Neural cell (in vitro differentiated cells): Measurements from ENCODE around the gene DPH6. TPM values are rescaled to one million over a fixed set of nuclear protein-coding genes. Genes with fewer than 3 reads are reported as not detected.

Source experiments
- H2AFZ ChIP-seq: fragments of 200-600, 300-800 bp; sonication (generic), shearing (Covaris generic); 2 replicates; pipeline ENCODE4 v1.6.0; 2014; ENCODE audit warnings: low read depth, mild to moderate bottlenecking, antibody characterized with exemption, low read length, moderate library complexity
- H3F3A ChIP-seq: fragments of 200-600 bp; shearing (Covaris generic); 2 replicates; pipeline ENCODE4 v1.6.1; 2016; ENCODE audit warnings: mild to moderate bottlenecking, moderate library complexity, mixed read lengths, antibody characterized with exemption, low read length; ENCODE audit not compliant: insufficient read depth, poor library complexity, severe bottlenecking
- H3K27ac ChIP-seq: fragments of 200-600, 300-800 bp; sonication (generic), shearing (Covaris generic); 2 replicates; pipeline ENCODE4 v1.5.1; 2014; ENCODE audit warnings: mild to moderate bottlenecking, low read length, moderate library complexity
- H3K27me3 ChIP-seq: fragments of 300-800, 200-600 bp; sonication (generic), shearing (Covaris generic); 2 replicates; pipeline ENCODE4 v1.6.0; 2014; ENCODE audit warnings: mild to moderate bottlenecking, low read depth, low read length, moderate library complexity; ENCODE audit not compliant: insufficient read depth
- H3K36me3 ChIP-seq: fragments of 300-800, 200-600 bp; sonication (generic), shearing (Covaris generic); 2 replicates; pipeline ENCODE4 v1.5.1; 2014; ENCODE audit warnings: mild to moderate bottlenecking, antibody characterized with exemption, low read length, moderate library complexity; ENCODE audit not compliant: insufficient read depth
- H3K4me2 ChIP-seq: fragments of 300-800, 200-600 bp; sonication (generic), shearing (Covaris generic); 2 replicates; pipeline ENCODE4 v1.6.0; 2014; ENCODE audit warnings: mild to moderate bottlenecking, low read length
- H3K4me3 ChIP-seq: fragments of 300-800, 200-600 bp; sonication (generic), shearing (Covaris generic); 2 replicates; pipeline ENCODE4 v1.5.1; 2014; ENCODE audit warnings: mild to moderate bottlenecking, low read length, moderate library complexity
- H3K79me2 ChIP-seq: fragments of 200-600 bp; shearing (Covaris generic); replicated peaks from 2 replicates; pipeline ENCODE4 v1.6.0; 2014; ENCODE audit warnings: mild to moderate bottlenecking, low read length, moderate library complexity; ENCODE audit not compliant: insufficient read depth
- H3K9ac ChIP-seq: fragments of 300-800, 200-600 bp; sonication (generic), shearing (Covaris generic); 2 replicates; pipeline ENCODE4 v1.6.1; 2016; ENCODE audit warnings: mild to moderate bottlenecking, low read length, mixed read lengths
- H3K9me2 ChIP-seq: fragments of 200-600 bp; shearing (Covaris generic); 2 replicates; pipeline ENCODE4 v1.6.1; 2016; ENCODE audit warnings: mild to moderate bottlenecking, low read length, mixed read lengths; ENCODE audit not compliant: insufficient read depth
- H3K9me3 ChIP-seq: fragments of 200-600, 300-800 bp; sonication (generic), shearing (Covaris generic); 2 replicates; pipeline ENCODE4 v1.6.1; 2016; ENCODE audit warnings: mild to moderate bottlenecking, mixed run types, low read length, moderate library complexity, mixed read lengths
- H4K20me1 ChIP-seq: fragments of 200-600 bp; shearing (Covaris generic); 2 replicates; pipeline ENCODE4 v1.6.1; 2016; ENCODE audit warnings: mild to moderate bottlenecking, mixed run types; ENCODE audit not compliant: insufficient read depth
- CTCF ChIP-seq: fragments of 450-650 bp; IDR thresholded peaks from 2 replicates; pipeline ENCODE4 v1.5.1; 2014; ENCODE audit warnings: antibody characterized with exemption, mild to moderate bottlenecking, moderate library complexity; ENCODE audit not compliant: poor library complexity, severe bottlenecking
- EP300 ChIP-seq: fragments of 450-650 bp; conservative IDR thresholded peaks from 2 replicates; pipeline ENCODE4 v1.6.1; 2014; ENCODE audit warnings: antibody characterized with exemption, mild to moderate bottlenecking, moderate library complexity; ENCODE audit not compliant: poor library complexity, severe bottlenecking
- EZH2 ChIP-seq: fragments of 200-600, 300-800 bp; shearing (Covaris generic), sonication (generic); IDR thresholded peaks from 2 replicates; pipeline ENCODE4 v1.6.1; 2014; ENCODE audit warnings: antibody characterized with exemption, low read length, borderline replicate concordance, mild to moderate bottlenecking; ENCODE audit not compliant: insufficient read depth, poor library complexity, severe bottlenecking
- MXI1 ChIP-seq: fragments of 450-650 bp; conservative IDR thresholded peaks from 2 replicates; pipeline ENCODE4 v1.6.1; 2014; ENCODE audit warnings: antibody characterized with exemption, mild to moderate bottlenecking; ENCODE audit not compliant: poor library complexity, severe bottlenecking
- POLR2AphosphoS5 ChIP-seq: IDR thresholded peaks from 2 replicates; pipeline ENCODE4 v1.6.1; 2012
- RAD21 ChIP-seq: fragments of 450-650 bp; conservative IDR thresholded peaks from 2 replicates; pipeline ENCODE4 v1.6.1; 2014; ENCODE audit warnings: antibody characterized with exemption, mild to moderate bottlenecking, moderate library complexity
- REST ChIP-seq: IDR thresholded peaks from 2 replicates; pipeline ENCODE4 v1.6.1; 2012; ENCODE audit warnings: borderline replicate concordance
- SMC3 ChIP-seq: fragments of 450-650 bp; conservative IDR thresholded peaks from 2 replicates; pipeline ENCODE4 v1.6.1; 2014; ENCODE audit warnings: antibody characterized with exemption, mild to moderate bottlenecking, moderate library complexity; ENCODE audit not compliant: poor library complexity
- TAF1 ChIP-seq: IDR thresholded peaks from 2 replicates; pipeline ENCODE4 v1.6.1; 2012; ENCODE audit warnings: low read depth
- polyA plus RNA-seq: library from polyadenylated mRNA; depleted of rRNA; stranded (reverse); fragments of >200 nt; gene quantifications from 2 replicates; pipeline ENCODE4 v1.2.3, GENCODE V29; 2014

DPH6 gene
- polyA plus RNA-seq, 1 donor from 2014 or later, result 6.9 TPM

GRCh38 chr15:35325374-35325941, 220.5 kb downstream of the DPH6 start:
- no peaks in the 10 kb centered on the region for H3K79me2 ChIP-seq
- no peaks in the 10 kb centered on the region for H3K9me2 ChIP-seq
- no peaks in the 10 kb centered on the region for H3F3A ChIP-seq
- H3K4me2 ChIP-seq, result no peak overlapping the region
- no peak overlapping the region for H3K9ac ChIP-seq
- H3K9me3 ChIP-seq, result no peaks in the 10 kb centered on the region
- H3K4me3 ChIP-seq, result no peak overlapping the region
- H3K27me3 ChIP-seq, result no peaks in the 10 kb centered on the region
- no peak overlapping the region for H2AFZ ChIP-seq
- TF ChIP-seq EZH2 (no peak), REST (no peak), MXI1 (no peak), POLR2AphosphoS5 (no peak), SMC3 (no peak), EP300 (no peak), RAD21 (no peak), CTCF (no peak), TAF1 (no peak)
- H3K36me3 ChIP-seq, result no peaks in the 10 kb centered on the region
- no peaks in the 10 kb centered on the region for H4K20me1 ChIP-seq
- no peak overlapping the region for H3K27ac ChIP-seq

GRCh38 chr15:35323141-35323540, 222.8 kb downstream of the DPH6 start:
- H3K27ac ChIP-seq, result no peak overlapping the region
- no peaks in the 10 kb centered on the region for H3K9me2 ChIP-seq
- H3K9me3 ChIP-seq, result no peaks in the 10 kb centered on the region
- H3K4me3 ChIP-seq, result no peak overlapping the region
- no peaks in the 10 kb centered on the region for H3F3A ChIP-seq
- no peaks in the 10 kb centered on the region for H3K79me2 ChIP-seq
- TF ChIP-seq REST (no peak), TAF1 (no peak), POLR2AphosphoS5 (no peak), EP300 (no peak), SMC3 (no peak), MXI1 (no peak)
- H3K4me2 ChIP-seq, result no peak overlapping the region
- H3K36me3 ChIP-seq, result no peaks in the 10 kb centered on the region
- H3K27me3 ChIP-seq, result no peaks in the 10 kb centered on the region
- H3K9ac ChIP-seq, result no peak overlapping the region
- no peak overlapping the region for H2AFZ ChIP-seq
- H4K20me1 ChIP-seq, result no peaks in the 10 kb centered on the region
